ENCODE results near the gene GNA12.

DNA sequence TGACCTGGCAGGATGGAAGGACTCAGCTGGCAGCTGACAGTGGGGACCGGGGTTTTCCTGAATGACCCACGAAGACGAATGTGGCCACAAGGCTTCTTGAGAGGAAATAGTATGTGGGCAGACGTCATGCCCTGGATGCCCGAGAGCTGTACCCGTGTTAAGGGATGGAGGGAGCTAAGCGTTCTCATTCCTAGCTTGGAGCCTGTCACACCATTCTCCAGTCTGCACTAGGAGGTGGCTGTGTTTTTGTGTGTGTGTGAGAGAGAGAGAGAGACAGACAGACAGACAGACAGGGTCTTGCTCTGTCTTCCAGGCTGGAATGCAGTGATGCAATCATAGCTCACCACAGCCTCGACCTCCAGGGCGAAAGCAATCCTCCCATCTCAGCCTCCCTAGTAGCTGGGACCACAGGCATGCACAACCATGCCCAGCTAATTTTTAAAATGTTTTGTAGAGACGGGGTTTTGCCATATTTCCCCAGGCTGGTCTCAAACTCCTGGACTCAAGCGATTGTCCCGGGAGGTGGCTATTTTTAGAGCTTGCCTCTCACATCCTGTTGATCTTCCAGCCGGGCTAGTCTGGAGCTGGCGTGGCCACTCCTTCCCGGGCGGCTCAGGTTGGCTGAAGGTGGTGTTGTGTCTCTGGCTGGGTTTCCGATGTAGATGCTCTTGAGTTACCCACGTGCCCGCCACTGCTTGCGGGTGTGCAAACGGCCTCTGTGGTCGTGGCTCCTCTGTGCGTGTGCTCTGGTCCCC is 154.0 kb downstream of the GNA12 start:
- no peak for TF ChIP-seq CTCF (IDR thresholded peaks at IDR 0.05)
- TF ChIP-seq POLR2A (IDR thresholded peaks at IDR 0.05), result no peak
